GM19324 (cell line): ENCODE results near the gene INAFM1.
A peak's percentile ranks its signal among the peaks of the same experiment; 100 is the strongest.
"Not testable (repeated sequence)": the region's sequence is repeated elsewhere in the genome, so short reads cannot be mapped to it uniquely, and the experiment has no call there.

Source experiments
- ATAC-seq: cut with Tn5 transposase; IDR thresholded peaks from one replicate; pipeline ENCODE4 v1.9.1; 2021; ENCODE audit warnings: mild to moderate bottlenecking, moderate library complexity; ENCODE audit not compliant: unreplicated experiment, low FRiP score

Gene INAFM1

GRCh38 chr19:47240996-47241918 is 33.4 kb upstream of the INAFM1 start:
- no peak for ATAC-seq

DNA sequence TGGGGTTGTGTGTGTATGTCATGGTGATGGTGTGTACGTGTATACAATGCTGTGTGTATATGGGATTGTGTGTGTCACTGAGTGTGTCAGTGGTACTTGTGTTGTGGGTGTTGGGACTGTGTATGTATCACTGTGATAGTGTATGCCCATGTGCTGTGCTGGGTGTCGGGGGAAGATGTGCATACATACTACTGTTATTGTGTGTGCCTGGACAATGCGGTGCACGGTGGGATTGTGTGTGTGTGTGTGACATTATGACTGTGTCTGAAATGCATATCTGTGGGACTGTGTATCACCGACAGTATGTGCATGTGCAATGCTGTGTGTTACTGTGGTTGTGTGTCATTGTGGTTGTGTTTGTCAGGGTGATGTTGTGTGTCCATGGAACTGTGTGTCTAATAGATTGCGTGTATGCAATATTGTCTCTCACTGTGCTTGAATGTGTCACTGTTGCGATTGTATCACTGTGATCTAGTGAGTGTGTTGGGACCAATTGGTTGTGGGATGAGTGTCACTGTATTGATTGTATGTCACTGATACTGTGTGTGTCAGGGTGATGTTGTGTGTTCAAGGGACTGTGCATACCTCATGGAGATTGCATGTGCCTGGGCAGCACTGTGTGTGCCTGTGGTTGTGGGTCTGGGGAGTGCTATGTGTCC is 32.6 kb upstream of the INAFM1 start:
- ATAC-seq, result no peak

- ATAC-seq, result no peak
Observed at GRCh38 chr19:47243364-47243775, 31.3 kb upstream of the INAFM1 start.

- peak; percentile 56 for ATAC-seq
Observed at GRCh38 chr19:47243776-47244547, 30.7 kb upstream of the INAFM1 start.

GRCh38 chr19:47247308-47247990 is 27.2 kb upstream of the INAFM1 start:
- no peak for ATAC-seq

DNA sequence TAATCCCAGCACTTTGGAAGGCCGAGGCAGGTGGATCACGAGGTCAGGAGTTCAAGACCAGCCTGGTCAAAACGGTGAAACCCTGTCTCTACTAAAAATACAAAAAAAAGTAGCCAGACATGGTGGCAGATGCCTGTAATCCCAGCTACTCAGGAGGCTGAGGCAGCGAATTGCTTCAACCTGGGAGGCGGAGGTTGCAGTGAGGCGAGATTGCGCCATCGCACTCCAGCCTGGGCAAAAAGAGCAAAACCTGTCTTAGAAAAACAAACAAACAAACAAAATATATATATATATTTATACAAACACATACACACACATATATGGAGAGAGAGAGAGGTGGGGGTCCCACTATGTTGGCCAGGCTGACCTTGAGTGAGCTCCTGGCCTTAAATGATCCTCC is 21.7 kb upstream of the INAFM1 start:
- ATAC-seq, result not testable (repeated sequence)

DNA sequence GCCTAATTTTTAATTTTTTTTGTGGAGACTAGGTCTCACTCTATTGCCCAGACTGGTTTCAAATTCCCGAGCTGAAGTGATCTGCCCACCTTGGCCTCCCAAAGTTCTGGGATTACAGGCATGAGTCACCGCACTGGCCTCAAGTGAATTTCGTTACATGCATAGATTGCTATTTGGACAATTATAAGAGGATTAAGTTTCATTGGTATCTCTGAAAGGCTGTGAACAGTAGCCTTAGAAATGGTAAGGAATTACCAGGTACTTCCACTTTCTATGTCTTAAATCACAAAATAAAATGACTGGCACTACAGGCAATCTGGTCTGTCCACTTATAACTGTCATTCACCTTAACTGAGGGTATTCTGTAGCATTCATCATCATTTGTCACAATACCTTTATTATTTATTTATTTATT is 21.2 kb upstream of the INAFM1 start:
- no peak for ATAC-seq

- no peak for ATAC-seq
Observed at GRCh38 chr19:47253970-47254369, 20.7 kb upstream of the INAFM1 start.

- ATAC-seq, result peak; percentile 55
Observed at GRCh38 chr19:47255879-47256692, 18.6 kb upstream of the INAFM1 start, which contains the start of gene CCDC9. Gene CCDC9, plus strand, starts transcription at chr19:47256525. Its CDS starts 1,876 bp downstream, at chr19:47258401.

DNA sequence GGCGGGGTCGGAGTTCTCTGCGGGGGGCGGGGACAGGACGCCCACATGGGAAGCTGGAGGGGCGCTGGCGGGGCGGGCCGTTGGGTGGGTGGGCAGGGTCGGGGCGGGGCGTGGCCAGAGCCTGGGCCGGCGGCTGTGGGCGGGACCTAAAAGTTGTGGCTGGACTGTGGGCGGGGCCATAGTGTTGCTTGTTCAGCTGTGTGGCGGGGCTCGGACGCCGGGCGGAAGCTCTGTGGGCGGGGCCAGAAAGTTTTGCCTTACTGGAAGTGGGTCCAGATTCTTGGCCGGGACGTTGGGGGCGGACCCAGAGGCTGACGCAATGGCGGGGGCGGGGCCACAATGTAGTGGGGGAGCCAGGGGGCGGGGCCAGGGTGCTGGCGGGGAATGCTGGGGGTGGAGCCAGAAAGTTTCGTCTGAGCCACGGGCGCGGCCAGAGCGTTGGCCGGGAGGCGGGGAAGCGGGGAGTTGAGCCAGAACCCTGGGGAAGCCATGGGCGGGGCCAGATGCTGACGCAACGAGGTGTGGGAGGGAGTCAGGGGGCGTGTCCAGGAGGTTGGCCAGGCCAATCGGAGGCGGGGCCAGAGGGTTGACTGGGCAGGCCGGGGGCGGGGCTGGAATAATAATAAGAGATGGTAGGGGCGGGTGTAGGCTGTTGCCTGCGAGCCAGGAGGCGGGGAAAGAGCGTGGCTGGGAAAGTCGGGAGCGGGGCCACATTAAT is 17.8 kb upstream of the INAFM1 start:
- ATAC-seq, result peak; percentile 78

GRCh38 chr19:47257411-47258169 is 17.1 kb upstream of the INAFM1 start:
- no peak for ATAC-seq

GRCh38 chr19:47258434-47258833 is 16.3 kb upstream of the INAFM1 start:
- no peak for ATAC-seq

GRCh38 chr19:47258895-47259555 is 15.7 kb upstream of the INAFM1 start:
- ATAC-seq, result no peak

GRCh38 chr19:47260476-47260875 is 14.2 kb upstream of the INAFM1 start:
- no peak for ATAC-seq

DNA sequence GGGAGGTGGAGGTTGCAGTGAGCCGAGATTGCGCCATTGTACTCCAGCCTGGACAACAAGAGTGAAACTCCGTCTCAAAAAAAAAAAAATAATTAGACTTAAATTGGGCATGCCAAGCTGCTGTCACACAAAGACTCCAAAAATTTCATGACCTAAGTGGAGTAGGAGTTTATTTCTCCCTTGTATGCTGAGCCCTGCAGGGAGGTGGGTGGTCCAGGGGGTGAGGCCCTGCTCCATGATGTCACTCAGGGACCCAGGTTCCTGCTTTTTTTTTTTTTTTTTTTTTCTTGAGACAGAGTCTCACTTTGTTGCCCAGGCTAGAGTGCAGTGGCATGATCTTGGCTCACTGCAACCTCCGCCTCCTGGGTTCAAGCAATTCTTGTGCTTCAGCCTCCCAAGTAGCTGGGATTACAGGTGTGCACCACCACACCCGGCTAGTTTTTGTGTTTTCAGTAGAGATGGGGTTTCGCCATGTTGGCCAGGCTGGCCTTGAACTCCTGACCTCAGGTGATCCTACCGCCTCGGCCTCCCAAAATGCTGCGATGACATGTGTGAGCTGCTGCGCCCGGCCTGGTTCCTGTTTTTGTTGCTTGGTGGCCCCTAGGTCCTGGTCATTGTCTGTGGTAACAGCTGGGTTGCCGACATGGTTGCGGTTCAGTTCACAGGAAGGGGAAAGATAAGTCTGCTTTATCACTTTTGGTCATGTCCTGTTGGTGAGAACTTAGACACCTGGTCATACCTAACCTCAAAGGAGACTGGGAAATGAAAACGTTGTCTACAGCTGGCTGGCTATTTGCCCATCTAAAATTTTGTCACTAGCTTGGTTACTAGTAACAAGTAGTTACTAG is 12.5 kb upstream of the INAFM1 start:
- peak; percentile 52 for ATAC-seq

DNA sequence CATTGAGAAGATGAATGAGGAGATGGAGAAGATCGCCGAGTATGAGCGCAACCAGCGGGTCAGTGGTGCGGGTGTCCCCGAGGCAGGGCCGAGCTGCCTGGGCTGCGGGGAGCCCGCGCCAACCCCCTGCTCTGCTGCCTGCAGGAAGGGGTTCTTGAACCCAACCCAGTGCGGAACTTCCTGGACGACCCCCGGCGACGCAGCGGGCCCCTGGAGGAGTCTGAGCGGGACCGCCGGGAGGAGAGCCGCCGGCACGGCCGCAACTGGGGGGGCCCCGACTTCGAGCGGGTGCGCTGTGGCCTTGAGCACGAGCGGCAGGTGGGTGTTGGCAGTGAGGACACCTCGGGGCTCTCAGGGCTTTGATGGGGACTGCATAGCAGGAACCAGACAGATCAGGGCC is 10.1 kb upstream of the INAFM1 start:
- no peak for ATAC-seq
